Stimulated activated CD4-positive, alpha-beta T cell treated with anti-CD3 and anti-CD28 coated beads, Interleukin-4, amount 100 ng/mL, for 24 hours (primary cell): ENCODE results near the gene RCN1.
A peak's percentile ranks its signal among the peaks of the same experiment; 100 is the strongest.
"Not testable (repeated sequence)": the region's sequence is repeated elsewhere in the genome, so short reads cannot be mapped to it uniquely, and the experiment has no call there.

Experiments
- DNase-seq: peaks from one replicate; pipeline ENCODE4 v3.0.0-alpha.2; 2020

RCN1 gene

DNA sequence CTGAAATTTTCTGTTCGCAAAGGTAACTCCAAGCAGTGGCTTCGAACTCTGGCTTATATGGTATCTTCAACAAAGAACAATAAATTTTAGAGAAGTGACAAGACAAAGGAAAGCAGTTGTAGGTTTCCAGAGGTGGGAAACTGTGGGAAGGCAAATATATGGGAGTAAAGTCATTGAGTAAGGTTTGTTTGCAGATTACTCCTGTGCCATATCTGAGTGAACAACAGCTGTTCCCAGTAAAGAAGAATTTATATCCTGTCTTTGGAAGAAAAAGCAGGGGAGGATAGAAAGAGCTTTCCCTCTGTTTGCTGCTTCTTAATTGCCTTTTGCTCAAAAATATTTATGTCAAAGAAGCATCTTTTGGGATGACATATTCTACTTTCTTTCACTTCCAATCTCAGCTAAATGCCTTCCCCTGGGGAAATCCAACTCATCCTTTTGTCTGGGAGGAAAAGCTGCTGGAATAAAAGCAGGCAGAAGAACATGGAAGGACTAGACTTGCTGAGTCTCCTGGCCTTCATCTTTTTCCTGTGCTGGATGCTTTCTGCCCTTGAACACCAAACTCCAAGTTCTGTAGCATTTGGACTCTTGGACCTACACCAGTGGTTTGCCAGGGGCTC lies 10.4 kb upstream of the RCN1 start:
- DNase-seq = no peak

DNA sequence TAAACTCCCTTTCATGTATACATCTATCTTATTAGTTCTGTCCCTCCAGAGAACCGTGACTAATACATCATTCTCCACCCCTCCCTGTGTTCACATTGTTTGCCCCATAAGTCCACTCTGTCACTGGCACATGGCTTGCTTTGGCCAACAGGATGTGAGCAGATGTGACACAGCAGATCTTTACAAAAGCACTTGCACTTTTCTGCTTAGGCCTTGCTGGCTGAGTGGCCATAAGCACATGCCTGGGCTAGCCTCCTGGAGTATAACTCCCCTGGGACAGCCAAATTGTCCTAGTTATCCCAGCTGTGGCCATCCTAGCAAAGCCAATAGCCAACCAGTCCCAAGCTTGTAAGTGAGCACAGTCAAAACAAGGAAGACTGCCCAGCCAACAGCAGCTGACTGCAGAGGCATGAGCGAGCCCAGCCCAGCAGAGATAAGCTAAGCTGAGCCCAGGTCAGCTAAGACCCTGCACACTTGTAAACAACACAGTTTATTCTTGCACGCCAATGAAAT lies 9.7 kb upstream of the RCN1 start:
- no peak for DNase-seq

DNA sequence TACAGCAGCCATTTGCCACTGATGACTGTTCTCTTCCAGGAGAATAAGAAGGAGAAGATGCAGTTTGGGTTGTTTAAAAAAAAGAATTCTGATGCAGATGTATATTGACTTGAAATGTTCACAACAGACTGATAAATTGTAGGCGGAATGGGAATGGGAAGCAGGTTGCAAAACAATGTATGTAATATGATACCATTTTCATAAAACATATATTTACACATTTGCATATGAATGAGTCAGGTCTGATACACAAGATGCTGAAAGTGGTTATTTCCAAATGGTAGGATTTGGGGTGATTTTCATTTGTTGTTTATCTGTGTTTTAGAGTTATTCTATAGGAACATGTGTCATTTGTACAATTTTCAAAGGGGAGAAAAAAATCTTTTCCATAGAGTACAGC lies 9.0 kb upstream of the RCN1 start:
- no peak for DNase-seq

DNA sequence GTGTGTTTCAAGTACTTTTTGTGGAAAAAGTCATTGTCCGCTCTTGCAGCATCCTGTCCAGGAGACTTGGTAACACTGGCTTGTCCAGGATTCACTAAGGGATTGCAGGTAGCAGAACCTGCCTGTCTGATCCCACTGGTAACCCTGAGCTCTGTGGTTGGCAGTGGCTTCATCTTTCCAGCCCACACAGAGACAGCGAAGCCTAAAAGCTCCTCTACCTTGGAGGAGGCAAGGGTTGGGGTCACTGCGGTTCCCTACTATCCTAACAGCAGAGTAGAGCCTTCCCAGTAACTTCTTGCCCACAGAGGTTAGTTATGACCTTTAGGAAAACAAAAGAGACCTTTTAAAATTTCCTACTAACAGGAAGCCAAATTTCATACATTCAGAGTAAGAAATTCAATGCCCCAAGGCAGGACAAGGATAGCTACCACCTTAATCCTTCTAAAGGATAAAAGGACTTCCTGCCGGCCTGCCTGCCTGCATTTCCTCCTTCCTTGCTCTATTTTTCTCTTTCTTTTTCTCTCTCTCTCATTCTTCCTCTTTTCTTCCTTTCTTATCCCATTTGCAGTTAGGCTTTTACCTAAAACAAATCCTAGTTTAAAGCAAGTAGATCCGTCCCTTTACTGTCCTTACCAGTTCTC lies 8.4 kb upstream of the RCN1 start:
- DNase-seq = no peak

DNA sequence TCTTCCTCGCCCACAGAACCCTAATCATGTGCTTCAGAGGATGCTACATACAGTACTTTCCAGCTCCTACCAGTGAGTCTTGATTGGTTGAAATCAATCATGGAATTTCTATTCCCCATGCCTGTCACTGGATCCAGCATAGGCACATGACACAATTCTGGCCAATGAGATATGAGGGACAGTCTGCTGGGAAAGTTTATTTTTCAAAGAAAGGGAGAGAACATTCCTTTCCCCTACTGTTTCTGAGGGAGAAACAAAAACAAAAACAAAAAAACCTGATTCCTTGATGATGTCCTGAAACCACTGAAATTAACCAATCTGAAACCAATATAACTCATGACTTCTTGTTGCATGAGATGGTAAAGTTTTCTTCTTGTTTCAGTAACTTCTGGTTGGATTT lies 3.3 kb upstream of the RCN1 start:
- DNase-seq = no peak

DNA sequence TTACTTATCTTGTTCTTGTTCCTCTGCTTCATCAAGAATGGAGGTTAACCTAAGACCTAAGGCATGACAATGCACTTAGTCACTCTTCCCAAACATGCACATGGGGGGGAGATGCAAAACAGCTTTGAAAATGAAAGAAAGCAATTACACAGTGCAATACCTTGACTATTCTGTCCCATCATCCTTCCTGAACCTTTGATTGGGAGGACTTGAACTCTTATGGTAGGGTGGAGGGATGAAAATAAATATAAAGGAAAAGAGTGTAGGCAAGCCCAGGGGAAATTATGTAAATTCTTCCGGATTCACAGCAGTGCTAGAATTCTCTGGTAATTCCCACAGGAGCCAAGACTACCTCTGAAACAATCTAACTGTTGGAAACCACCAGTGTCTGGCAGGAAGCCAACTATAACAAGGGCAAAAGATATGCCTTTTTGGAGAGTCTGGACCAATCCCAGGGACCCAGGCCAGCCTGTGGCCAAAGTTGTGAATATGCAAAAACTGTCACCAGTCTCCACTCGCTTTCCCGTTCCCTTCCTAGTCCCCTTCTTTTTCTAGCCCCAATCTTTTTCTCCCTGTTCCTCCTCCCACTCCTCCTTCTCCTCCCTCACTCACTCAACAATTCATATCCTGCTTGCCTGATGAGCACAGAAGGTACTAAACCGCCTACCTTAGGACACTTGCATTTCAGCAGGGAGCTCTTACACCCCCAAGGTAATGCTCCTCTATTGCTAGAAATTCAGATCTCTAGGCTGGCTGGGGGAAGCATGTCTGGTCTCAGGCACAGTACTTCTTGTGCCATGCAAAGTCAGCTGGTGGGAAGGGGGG lies 2.5 kb upstream of the RCN1 start:
- peak; percentile 27 for DNase-seq

DNA sequence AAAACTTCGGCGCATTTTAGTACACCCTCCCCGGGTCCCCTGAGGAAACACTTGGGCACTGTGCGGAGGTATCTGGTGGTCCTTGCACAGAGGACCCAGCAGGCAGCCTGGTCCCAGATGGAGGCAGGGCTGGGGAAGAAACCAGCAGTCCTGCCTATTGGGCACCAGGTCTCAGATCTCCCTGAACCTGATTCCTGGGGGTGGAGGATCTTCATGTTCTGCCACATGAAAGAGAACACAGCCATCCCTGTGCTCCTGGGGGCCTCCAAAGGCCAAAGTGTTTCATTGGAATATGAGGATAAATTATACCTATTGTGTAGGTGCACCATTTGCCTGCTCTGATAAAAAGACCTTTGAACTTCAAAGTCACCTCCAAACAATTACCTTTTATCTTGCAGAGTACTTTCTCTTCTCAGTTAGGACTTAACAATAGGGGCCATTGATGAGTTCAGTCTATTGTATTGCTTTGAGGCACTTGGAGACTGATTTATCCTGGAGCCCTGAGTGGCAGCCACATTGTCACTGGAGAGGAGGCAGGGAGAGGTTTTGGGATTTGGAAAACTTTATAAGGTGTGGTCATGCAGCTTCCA lies 1.8 kb downstream of the RCN1 start:
- DNase-seq = no peak

DNA sequence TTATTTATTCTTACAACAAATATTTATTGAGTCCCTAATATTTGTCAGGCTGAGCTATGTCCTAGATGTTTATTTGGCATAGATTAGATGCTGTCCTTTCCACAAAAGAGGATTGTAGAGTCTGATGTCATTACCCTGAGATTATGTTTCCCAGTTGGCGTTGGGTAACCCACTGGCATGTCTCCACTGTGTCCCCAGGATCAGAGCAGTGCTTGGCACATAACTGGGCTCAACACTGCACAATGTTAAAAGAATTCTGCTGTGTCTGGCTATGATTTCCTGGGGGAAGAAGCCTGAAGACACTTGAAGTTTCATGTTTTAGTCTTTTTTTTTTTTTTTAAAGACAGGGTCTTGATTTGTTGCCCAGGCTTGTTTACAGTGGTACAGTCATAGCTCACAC lies 4.0 kb downstream of the RCN1 start:
- DNase-seq = no peak

DNA sequence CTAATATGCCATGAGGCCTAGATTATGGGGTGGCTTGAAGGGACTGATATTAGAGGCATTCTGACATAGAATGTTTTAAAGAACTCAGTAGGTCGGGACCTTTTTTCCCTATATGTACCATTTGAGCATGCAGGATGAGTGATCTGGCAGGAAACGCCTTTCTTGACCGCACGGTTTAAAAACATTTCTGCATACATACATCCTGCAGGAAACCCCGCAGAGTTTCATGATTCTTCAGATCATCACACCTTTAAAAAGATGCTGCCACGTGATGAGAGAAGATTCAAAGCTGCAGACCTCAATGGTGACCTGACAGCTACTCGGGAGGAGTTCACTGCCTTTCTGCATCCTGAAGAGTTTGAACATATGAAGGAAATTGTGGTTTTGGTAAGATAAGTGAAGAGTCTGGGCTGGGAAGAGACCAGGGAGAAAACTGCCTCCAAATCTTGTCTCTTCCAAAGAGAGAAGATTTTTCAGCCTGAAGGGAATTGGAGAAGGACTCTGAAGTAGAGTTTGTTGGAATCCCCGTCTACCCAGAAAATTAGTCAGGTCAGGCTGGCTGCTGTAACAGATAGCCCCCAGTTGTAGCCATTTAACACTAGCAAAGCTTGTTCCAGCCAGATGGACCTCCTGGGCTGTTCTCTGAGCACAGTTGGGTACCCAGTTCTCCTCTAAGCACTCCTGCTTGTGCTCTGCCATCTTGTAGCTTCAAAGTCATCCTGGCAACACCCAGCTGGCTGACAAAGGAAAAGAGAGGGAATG lies 7.4 kb downstream of the RCN1 start:
- no peak for DNase-seq

DNA sequence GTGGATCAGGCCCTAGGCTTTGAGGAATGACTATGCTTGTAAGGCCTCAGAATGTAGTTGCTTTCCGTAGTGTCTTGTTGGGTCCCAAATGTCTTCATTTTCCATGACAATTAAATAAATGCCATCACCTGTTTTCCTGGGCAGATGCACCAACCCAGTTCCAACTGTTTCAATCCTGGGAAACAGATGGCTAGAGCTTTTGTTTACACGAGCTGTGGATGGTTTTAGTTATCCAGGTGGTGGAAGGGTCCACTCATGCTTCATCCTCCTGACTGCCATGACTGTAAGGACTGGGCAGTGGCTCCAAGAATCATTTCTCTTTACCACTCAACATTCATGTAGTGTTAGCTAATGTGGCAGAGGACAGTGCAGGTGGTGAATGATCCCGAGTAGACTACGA lies 8.6 kb downstream of the RCN1 start:
- DNase-seq = no peak

DNA sequence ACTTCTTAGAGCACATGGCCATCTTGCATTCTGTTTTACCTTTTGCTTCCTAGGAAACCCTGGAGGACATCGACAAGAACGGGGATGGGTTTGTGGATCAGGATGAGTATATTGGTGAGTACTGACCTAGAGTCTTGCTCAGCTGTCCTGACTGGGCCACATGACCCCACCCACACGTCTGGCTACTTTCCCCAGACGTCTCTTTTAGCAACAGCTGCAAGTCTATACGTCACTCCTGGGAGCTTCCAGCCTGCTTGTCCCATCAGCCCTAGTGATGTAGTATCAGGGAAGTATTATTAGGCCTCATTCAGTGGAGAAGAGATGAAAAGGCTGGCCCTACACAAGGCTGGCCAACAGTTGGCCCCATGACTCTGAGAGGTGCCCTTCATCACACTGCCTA lies 9.6 kb downstream of the RCN1 start:
- DNase-seq = no peak

DNA sequence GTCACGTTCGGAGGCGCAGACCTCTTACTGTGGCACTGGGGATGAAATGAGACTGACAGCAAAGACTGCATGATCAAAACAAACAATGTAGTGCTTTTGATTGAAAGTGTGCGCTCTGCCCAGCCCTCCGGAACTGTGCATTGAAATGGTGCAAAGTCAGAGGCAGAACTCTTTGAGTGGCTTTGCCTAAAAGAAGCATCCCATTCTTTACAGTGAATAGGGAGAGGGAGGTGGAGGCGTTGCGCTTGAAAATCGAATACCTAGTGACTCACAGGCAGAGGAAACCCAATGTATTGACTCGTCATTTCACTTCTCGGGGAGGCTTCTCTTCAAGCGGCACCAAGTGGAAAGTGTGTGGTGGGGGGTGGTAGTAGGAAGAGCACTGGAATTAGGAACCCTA lies 10.9 kb downstream of the RCN1 start:
- no peak for DNase-seq

DNA sequence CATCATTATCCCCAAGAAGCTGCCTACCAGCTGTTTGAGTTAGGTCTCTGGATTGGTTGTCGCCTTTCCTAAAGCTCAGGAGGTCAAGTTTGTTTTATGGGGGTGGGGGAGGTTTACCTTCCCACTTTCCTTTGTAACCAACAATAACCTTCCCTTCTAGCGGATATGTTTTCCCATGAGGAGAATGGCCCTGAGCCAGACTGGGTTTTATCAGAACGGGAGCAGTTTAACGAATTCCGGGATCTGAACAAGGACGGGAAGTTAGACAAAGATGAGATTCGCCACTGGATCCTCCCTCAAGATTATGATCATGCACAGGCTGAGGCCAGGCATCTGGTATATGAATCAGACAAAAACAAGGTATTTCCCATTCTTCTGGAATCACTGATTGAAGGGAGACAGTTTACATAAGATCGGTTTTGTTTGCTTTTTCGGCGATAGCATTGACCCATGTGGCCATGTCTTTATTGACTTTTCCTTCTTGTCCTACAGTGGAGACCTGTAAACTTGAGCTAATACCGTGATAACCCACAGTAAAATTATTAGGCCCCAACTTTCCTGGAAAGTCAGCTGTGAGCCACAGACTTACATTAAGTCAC lies 12.3 kb downstream of the RCN1 start:
- not testable (repeated sequence) for DNase-seq

DNA sequence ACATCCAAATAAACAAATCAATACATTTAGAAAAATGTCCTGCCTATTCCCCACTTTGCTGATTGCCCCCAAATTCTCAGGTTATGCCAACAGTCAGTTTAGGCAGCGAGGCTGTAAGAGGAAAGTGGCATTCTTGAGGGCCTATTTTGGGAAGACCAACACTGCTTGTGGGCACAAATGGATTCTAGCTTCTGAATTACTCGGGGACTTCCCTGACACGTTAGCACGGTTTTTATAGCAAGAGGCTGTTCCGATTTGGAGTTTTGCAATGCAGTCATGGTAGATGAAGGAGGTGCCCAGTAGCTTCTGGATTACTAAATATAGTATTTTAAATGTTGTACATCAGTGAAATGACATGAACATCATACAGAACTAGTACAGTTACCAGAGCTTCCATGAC lies 13.1 kb downstream of the RCN1 start:
- DNase-seq = no peak

DNA sequence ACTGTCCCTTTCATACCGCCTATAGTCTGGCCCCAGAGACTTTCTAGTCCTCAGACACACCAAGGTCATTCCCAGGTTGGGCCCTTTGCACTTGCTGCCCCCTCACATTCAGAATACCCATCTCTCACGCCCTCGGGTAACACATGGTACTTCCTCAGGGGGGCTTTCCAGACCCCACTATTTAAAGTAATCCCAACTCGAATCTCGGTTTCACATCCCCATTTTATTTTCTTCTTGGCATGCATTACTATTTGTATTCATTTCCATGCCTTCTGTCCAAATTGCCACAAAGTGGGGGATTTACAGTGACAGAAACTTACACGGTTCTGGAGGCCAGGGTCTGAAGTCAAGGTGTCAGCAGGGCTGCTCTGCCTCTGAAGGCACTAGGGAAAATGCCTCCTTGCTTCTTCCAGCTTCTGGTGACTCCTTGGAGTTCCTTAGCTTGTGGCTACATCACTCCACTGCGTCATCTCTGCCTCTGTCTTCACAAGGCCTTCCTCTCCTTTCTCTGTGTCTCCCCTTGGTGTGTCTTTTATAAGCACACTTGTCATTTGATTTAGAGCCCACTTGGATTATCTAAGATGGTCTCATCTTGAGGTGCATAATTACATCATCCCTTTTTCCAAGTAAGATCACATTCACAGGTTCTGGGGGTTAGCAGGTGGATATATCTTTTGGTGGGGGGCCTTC lies 15.1 kb downstream of the RCN1 start:
- DNase-seq = no peak

DNA sequence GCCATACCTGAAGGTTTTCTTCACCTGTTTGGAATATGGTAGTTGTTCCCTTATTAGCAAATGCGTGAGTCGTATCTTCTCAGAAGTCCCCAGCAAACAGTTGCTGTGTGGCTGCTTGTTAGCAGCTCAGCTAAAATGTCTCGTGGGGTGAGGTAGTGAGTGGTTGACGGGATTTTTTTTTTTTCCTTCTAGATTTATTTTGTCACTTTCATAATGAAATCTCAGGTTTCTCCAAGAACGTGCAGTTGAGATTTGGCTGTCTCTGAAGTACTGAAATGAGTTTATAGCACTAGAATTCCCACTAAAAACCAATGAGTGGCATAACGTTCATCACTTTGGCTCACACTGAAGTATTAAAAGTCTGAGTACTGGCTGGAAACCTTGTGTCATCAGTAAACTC lies 16.8 kb downstream of the RCN1 start:
- no peak for DNase-seq

DNA sequence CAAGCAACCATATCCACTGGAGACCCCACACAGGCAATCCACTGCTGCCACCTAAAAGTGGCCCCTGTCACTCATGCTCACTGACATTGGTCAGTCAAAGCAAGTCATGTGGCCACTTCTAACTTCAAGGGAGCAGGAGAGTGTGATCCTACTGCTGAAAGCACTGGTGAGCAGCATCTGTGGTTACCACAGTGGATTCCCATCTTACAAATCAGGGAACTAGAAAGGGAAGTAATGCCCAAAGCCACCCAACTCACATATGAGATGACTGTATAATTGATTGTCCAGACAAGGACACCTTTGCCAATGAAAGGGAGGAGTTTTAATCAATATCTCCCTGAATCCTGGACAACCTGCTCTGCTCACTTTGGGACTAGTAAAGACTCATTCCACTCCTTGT lies 17.7 kb downstream of the RCN1 start:
- no peak for DNase-seq

DNA sequence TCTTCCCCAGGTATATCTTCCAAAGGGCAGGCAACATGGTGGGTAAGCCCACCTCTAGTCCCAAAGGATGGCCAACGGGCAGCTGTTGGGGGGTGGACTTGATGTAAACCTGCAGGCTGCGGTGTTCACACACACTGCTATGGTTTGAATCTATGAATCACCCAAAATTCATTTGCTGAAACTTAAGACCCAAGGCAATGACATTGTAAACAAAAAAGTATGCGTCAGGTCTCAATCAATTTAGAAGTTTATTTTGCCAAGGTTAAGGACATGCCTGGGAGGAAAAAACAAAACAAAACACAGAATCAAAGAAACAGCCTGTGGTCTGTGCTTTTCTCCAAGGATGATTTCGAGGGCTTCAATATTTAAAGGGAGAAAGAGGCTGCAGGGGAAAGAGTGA lies 18.3 kb downstream of the RCN1 start:
- DNase-seq = no peak

DNA sequence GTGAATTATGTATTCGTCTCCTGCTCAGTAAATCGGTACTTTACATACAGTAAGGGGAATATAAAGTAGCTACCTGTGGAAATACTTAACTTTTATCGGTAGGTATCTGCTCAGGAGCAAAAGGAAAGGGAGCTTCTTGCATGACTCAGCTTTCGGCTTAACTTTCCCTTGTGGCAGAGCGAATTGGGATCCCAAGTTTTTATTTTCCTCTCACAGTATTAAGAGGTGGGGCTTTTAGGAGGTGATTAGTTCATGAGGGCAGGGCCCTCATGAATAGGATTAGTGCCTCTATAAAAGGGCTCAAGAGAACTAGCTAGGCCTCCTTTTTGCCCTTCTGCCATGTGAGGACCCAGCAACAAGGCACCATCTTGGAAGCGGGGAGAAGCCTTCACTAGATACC lies 18.7 kb downstream of the RCN1 start:
- DNase-seq = no peak

DNA sequence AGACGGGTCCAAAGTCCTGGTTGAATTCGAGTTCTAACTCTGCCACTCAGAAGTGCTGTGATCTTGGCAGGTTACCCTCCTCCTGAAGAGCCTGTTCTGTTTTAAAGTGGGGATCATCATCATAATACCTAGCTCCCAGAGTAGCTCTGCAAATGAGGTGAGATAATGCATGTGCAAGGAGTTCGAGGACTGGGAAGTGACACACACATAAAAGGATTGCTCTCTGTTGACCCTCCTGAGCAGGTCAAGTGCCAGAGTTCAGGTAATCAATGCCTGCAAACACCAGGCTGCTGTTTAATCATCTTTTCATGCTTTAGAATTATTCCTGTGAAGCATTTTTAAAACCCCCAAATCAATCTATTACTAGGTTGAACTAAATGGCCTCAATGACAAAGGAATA lies 19.9 kb downstream of the RCN1 start:
- DNase-seq = no peak

DNA sequence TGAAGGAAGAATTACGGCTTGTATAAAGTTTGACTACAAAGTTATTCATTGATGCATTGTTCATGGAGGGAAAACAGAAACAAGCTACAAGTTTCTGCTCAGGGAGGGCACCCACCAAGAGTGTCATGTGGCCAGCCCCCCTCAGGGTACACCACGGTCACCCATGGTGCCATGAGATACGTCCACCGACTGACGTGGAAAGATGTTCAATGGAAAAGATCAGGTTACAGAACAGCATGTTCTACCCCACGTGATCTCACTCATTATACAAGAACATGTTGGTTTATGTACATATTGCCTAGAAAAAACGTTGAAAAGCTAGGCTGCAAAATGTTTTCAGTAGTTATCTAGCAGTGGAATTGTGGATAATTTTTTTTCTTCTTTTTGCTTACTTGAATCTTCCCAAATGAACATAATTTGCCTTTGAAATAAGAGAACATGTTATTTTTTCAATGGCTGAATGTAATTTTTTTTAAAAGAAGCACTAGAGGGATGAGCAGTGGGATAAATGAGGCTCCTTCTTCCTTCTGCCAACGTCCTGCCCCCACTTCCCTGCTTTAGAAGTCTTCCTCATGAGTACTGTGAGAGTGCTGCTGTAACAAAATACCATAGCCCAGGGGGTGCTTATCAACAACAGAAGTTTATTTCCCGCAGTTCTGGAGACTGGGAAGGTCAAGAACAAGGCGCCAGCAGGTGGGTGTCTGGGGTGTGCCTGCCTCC lies 22.5 kb downstream of the RCN1 start:
- no peak for DNase-seq

DNA sequence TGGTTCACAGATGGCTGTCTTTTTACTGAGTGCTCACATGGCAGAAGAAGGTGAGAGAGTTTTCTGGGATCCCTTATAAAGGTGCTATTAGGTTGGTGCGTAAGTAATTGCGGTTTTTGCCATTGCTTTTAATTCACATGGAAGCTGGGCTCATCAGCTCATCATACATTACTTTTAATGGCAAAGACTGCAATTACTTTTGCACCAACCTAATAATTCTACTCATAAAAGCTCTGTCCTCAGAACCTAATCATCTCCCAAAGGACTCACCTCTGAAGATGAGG lies 23.0 kb downstream of the RCN1 start:
- no peak for DNase-seq
